Measurements from ENCODE around the gene BCAP31.

Gene BCAP31

DNA sequence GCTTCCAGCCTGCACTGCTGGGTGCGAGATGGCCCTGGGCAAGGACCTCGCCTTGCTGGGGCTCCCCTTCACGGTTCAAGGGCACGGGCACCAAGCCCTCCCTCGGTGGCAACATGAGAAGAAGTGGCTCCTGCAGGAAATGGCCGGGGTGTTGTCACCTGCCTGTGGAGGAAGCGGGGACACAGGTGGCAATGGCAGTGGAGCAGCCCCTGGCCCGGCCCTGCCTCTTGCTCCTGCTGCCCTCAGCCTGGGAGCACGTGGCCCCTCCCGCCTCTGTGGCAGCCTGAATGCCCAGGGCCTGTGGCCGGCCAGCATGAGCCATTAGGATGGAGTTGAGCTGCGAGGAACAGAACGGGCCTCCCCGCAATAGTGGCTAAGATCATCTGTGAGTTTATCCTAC is 17.3 kb upstream of the BCAP31 start:
- H3K4me3 ChIP-seq (ENCODE audit: low read depth, low read length) = no peak overlapping the region
- DNase-seq (ENCODE audit: low read depth) = no peak
- TF ChIP-seq, protein P1, sequence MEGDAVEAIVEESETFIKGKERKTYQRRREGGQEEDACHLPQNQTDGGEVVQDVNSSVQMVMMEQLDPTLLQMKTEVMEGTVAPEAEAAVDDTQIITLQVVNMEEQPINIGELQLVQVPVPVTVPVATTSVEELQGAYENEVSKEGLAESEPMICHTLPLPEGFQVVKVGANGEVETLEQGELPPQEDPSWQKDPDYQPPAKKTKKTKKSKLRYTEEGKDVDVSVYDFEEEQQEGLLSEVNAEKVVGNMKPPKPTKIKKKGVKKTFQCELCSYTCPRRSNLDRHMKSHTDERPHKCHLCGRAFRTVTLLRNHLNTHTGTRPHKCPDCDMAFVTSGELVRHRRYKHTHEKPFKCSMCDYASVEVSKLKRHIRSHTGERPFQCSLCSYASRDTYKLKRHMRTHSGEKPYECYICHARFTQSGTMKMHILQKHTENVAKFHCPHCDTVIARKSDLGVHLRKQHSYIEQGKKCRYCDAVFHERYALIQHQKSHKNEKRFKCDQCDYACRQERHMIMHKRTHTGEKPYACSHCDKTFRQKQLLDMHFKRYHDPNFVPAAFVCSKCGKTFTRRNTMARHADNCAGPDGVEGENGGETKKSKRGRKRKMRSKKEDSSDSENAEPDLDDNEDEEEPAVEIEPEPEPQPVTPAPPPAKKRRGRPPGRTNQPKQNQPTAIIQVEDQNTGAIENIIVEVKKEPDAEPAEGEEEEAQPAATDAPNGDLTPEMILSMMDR (conservative IDR thresholded peaks at IDR 0.05; ENCODE audit: low read depth, low read length) = no peak

DNA sequence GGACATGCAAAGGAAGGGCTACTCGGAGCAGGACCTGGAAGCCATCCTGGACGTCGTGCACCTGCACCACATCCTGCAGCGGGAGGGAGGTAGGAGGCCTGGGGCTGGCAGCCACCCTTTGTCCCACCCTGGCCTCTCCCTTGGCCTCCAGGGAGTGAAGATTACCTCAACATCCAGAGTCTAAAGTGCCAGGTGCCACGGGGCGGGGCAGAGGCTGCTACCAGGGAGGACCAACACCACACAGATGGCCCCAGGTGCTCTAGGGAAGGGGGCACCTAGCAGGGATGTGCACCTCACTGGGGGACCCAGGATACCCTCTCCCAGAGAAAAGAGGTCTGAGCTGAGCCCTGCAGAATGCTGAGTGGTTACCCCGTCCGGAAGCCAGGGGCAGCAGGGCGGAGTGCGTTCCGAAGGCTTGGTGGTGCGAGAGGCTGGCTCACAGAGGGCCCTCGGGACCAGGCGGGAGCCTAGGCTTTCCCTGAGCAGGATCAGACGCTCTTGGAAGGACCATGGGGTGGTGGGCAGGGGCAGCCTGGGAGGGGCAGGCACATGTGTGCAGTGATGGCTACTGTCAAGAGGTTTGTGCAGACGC is 16.5 kb upstream of the BCAP31 start:
- TF ChIP-seq, protein P1 (conservative IDR thresholded peaks at IDR 0.05; ENCODE audit: low read depth, low read length) = no peak
- DNase-seq (ENCODE audit: low read depth) = no peak
- H3K4me3 ChIP-seq (ENCODE audit: low read depth, low read length) = no peak overlapping the region

DNA sequence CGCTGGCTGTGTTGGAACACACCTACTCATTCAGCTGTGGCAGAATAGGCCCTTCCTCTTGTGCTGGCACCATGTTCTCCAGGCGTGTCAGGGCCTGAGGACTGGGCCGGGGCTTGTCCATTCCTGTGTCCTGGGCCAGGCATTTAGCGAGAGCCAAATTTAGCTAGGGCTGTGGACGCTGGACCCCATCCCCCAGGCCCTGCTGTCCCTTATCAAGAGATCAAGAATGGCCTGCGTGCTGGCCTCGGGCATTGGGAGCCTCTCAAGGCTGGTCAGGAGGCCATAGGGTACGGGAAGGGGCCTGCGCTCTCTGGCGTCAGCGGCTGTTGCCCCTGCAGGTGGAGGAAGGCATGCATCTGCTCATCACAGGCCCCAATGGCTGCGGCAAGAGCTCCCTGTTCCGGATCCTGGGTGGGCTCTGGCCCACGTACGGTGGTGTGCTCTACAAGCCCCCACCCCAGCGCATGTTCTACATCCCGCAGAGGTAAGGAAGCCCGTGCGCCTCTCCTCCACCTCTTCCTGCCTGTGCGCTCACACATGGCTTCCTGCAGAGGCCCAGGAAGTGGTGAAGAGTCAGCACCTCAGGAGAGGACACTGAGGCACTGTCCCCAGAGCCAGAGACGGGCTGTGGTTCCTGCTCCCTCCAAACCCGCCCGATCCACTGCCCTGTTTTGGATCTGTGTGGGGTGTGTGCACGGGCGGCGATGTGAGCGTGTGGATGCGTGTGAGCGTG is 15.7 kb upstream of the BCAP31 start:
- TF ChIP-seq, protein P1 (conservative IDR thresholded peaks at IDR 0.05; ENCODE audit: low read depth, low read length) = no peak
- DNase-seq (ENCODE audit: low read depth) = no peak

DNA sequence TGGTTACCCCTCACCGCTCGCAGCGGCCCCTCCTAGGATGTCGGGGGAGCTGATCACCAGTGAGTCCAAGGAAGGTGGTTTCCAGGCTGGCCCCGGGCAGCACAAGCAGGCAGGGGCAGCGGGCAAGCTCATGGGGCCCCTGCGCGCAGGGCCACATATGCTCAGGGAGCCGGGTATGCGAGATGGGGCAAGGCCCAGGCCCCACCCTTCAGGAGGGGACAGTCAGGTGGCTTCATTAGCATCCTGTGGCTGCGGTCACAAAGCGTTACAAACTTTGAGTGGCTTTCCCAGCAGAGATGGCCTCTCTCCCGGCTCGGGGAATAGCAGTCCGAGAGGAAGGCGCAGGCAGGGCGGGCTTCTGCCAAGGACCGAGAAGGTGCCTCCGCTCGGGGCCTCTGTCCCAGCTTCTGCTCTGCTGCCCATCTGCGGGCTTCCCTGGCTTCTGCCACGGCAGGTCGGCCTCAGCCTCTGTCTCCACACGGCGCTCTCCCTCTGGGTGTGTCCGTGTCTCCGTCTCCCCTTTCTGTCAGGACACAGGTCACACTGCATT is 13.9 kb upstream of the BCAP31 start:
- DNase-seq (ENCODE audit: low read depth) = no peak
- H3K4me3 ChIP-seq (ENCODE audit: low read depth, low read length) = no peak overlapping the region
- TF ChIP-seq, protein P1 (conservative IDR thresholded peaks at IDR 0.05; ENCODE audit: low read depth, low read length) = no peak

More for the DNA sequence above, 15.7 kb upstream of the BCAP31 start:
- no peak overlapping the region for H3K4me3 ChIP-seq (ENCODE audit: low read depth, low read length)

DNA sequence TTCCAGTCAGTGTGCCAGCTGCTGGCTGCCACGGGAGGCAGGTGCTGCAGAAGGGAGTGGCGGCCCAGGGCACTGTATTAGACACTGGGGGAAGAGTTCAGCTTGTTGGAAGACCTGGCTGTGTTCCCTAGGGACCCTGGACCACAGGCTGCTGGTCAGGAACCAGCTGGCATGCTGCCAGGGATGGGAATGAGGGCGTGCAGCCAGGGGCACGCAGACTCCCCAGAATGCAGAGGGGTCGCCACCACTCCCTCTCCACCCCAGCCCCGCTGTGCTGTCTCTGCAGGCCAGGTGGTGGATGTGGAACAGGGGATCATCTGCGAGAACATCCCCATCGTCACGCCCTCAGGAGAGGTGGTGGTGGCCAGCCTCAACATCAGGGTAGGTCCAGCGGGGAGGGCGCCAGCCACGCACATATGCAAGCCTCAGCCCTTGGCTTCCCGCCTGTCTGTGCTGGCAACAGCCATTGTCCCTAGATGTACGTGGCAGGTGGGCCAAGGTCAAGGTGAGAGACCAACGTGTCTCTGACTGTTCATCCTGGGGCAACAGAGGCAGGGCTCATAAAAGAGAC is 12.8 kb upstream of the BCAP31 start:
- no peak overlapping the region for H3K4me3 ChIP-seq (ENCODE audit: low read depth, low read length)
- DNase-seq (ENCODE audit: low read depth) = no peak
- TF ChIP-seq, protein P1 (conservative IDR thresholded peaks at IDR 0.05; ENCODE audit: low read depth, low read length) = no peak

DNA sequence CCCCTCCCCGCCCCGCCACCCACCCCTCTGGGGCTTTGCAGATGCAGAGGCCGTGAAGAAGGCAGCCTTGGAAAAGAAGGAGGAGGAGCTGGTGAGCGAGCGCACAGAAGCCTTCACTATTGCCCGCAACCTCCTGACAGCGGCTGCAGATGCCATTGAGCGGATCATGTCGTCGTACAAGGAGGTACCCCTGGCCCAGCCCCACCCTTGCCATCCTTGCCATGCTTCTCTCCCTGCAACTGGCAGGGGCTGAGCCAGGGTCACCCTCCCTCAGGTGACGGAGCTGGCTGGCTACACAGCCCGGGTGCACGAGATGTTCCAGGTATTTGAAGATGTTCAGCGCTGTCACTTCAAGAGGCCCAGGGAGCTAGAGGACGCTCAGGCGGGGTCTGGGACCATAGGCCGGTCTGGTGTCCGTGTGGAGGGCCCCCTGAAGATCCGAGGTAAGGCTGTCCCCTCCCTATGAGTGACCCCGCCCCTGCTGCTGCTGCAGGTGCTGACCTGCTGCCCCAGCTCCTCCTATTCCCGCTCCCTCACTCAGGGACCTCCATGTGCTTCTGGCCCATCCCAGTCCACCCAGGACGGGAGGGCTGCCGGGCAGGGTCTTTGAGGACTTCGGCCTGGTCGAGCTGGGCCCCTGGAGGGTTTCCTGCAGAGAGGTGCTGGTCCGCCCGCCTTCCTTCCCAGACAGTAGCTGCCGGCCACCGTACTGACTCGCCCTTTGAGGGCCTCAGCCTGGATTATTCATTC is 12.1 kb upstream of the BCAP31 start:
- DNase-seq (ENCODE audit: low read depth) = no peak
- TF ChIP-seq, protein P1 (conservative IDR thresholded peaks at IDR 0.05; ENCODE audit: low read depth, low read length) = no peak
- H3K4me3 ChIP-seq (ENCODE audit: low read depth, low read length) = no peak overlapping the region

Measured in choroid plexus epithelial cell (primary cell).